HG02840 (cell line): ENCODE data around the gene NOX4.
"Not testable (repeated sequence)": the region's sequence is repeated elsewhere in the genome, so short reads cannot be mapped to it uniquely, and the experiment has no call there.

ENCODE experiments used
- ATAC-seq: cut with Tn5 transposase; IDR thresholded peaks from one replicate; pipeline ENCODE4 v1.9.1; 2021; ENCODE audit warnings: mild to moderate bottlenecking, moderate library complexity, moderate number of reproducible peaks; ENCODE audit not compliant: unreplicated experiment, low FRiP score

The NOX4 gene

DNA sequence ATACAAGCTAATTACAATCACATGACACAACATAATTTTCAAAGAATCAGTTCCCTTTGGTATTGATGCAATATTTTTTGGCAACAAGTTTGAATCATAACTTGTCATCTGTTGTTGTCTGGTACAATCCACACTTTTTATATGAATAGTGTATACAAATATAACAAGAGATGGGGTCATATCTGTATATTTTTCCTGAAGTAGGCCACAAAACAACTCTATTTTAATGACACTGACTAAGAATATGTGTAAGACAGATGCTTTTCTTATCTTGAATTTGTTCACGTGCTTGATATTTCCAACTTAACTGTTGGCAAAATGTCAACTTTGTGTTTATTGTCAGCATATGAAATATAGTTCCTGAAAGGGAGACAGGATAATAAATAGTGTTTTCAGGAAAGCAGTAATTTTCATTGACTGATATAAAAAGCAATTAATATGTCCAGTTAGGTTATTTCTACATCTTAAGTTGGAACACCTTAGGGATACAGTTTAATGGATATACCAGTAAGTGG lies 27.9 kb downstream of the NOX4 start:
- ATAC-seq, result no peak

- ATAC-seq, result no peak
Observed at GRCh38 chr11:89458716-89459115, 32.5 kb downstream of the NOX4 start.

GRCh38 chr11:89457190-89457589 lies 34.0 kb downstream of the NOX4 start:
- no peak for ATAC-seq

- ATAC-seq, result no peak
Observed at GRCh38 chr11:89456681-89457080, 34.5 kb downstream of the NOX4 start.

DNA sequence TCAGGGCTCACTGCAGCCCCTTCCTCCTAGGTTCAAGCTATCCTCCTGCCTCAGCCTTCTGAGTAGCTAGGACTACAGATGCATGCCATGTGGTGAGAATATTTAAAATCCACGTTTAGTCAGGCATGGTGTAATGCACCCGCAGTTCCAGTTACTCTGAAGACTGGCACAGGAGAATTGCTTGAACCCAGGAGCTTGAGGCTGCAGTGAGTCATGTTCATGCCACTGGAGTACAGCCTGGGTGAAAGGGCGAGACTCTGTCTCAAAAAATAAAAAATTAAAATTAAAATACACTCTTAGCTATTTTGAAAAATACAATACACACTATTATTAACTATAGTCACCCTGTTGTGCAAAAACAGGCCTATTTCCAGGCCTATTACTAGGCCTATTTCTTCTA lies 38.4 kb downstream of the NOX4 start:
- ATAC-seq, result no peak

GRCh38 chr11:89447845-89448244 lies 43.3 kb downstream of the NOX4 start:
- no peak for ATAC-seq

- no peak for ATAC-seq
Observed at GRCh38 chr11:89443361-89444322, 47.5 kb downstream of the NOX4 start.

DNA sequence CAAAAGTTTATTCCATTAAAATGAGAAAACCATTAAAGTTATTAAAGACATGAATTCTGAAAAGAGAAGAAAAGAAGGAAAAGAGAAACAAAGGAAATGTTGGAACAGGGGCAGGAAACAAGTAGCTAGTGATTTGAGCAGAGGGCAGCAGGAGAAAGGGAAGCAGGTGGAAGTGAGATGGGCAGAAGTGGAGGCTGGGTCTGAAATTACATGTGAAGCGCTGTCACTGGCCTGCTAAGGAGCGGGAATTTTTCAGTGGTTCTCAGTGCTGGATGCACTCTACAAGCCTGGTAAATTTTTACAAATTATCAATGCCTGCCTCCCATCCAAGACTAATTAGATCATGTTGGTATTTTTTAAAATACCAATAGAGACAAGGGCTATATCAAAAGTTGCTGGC lies 48.4 kb downstream of the NOX4 start:
- no peak for ATAC-seq

- ATAC-seq, result no peak
Observed at GRCh38 chr11:89441606-89442005, 49.6 kb downstream of the NOX4 start.

GRCh38 chr11:89437317-89437716 lies 53.9 kb downstream of the NOX4 start:
- ATAC-seq, result no peak

- no peak for ATAC-seq
Observed at GRCh38 chr11:89436071-89436470, 55.1 kb downstream of the NOX4 start.

GRCh38 chr11:89433278-89433677 lies 57.9 kb downstream of the NOX4 start:
- no peak for ATAC-seq

GRCh38 chr11:89432182-89432581 lies 59.0 kb downstream of the NOX4 start:
- not testable (repeated sequence) for ATAC-seq

DNA sequence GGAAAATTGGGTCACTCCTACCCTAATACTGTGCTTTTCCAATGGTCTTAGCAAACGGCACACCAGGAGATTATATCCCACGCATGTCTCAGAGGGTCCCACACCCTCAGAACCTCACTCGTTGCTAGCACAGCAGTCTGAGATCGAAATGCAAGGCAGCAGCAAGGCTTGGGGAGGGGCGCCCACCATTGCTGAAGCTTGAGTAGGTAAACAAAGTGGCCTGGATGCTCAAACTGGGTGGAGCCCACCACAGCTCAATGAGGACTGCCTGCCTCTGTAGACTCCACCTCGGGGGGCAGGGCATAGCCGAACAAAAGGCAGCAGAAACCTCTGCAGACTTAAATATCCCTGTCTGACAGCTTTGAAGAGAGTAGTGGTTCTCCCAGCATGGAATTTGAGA lies 64.7 kb downstream of the NOX4 start:
- ATAC-seq, result not testable (repeated sequence)

- no peak for ATAC-seq
Observed at GRCh38 chr11:89421718-89422117, 69.5 kb downstream of the NOX4 start.

DNA sequence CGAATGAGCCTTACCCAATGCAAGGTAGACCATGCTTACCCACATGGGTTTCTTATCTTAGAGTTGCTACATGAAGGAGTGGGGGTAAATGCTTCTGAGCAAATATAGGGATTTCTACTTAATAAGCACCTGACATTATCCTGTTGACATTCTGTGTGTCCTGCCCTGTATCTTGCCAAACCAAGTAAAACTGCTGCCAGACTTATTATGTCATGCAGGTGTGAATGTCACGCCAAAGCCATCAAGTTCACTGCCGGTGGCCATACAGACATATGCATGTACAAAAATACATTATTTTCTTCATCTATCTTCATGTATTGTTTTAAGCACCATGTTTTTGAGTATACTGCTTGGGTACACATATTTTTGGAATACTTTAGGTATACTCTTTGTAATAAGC lies 70.2 kb downstream of the NOX4 start:
- no peak for ATAC-seq

DNA sequence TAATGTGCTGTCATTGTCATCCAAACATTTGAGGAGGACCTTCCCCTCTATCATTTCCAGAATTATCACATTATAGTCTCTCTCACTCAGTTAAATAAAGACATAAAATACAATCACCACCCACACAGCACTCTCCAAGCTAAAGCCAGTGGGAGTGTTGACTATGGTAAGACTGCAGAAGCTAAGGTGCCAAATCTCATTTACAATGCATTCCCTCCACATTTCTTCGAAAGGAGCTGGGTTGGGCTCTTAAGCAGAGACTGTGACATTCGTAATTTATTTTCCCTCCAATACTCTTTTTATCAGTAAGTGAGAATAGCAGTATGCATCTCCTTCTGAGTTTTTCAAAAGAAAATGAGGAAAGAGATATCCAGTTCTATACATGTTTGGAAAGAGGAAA lies 74.2 kb downstream of the NOX4 start:
- ATAC-seq, result no peak

DNA sequence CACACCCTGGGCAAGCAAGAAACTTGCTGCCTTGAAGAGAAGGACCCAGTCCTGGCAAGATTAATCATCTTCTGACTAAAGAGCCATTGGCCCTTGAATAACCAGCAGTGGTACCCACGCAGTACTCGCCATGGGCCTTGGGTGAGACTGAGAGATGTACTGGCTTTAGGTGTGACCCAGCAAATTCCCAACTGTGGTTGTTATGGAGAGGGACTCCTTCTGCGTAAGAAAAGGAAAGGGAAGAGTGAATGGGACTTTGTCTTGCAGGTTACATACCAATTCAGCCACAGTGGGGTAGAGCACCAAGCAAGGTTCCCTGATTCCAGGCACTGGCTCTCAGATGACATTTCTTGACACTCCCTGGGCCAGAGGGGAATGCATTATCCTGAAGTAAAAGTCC lies 80.1 kb downstream of the NOX4 start:
- ATAC-seq, result not testable (repeated sequence)

- not testable (repeated sequence) for ATAC-seq
Observed at GRCh38 chr11:89410666-89411065, 80.5 kb downstream of the NOX4 start.

GRCh38 chr11:89408441-89408840 lies 82.7 kb downstream of the NOX4 start:
- not testable (repeated sequence) for ATAC-seq

GRCh38 chr11:89405629-89406028 lies 85.5 kb downstream of the NOX4 start:
- no peak for ATAC-seq

DNA sequence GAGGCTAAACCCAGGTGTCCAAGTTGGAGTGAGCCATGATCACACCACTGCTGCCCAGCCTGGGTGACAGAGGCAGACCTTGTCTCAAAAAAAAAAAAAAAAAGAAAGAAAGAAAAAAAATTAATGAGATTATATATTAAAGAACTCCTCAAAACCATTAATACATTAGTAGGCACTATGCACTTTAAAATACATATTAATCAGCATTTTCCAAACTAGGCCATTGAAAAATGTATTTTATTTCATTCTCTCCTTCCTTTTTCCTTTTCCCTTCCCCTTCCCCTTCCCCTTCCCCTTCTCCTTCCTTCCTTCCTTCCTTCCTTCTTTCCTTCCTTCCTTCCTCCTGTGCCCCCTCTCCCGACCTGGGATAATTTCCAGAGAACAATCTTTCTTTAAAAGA lies 99.5 kb downstream of the NOX4 start:
- ATAC-seq, result not testable (repeated sequence)
